ENCODE measurements around the gene SOWAHD.
"Not testable (repeated sequence)": the region's sequence is repeated elsewhere in the genome, so short reads cannot be mapped to it uniquely, and the experiment has no call there.

The SOWAHD gene

GRCh38 chrX:119745283-119745848 is 13.0 kb upstream of the SOWAHD start:
- no peak for TF ChIP-seq EZH2phosphoT487 (conservative IDR thresholded peaks at IDR 0.05; ENCODE audit: low read length)
- Histone ChIP-seq H3K9ac (ENCODE audit: low read length) (no peak overlapping the region), H3K9me3 (ENCODE audit: insufficient read depth, low read length) (no peaks in the 10 kb centered on the region), H3K9me2 (replicated peaks; ENCODE audit: insufficient read depth, low read length) (no peaks in the 10 kb centered on the region), H3K4me2 (ENCODE audit: low read depth, low read length, poor library complexity, severe bottlenecking) (no peak overlapping the region), H3K4me3 (ENCODE audit: insufficient read depth, low read length, poor library complexity, severe bottlenecking) (no peak overlapping the region), H3K36me3 (ENCODE audit: low read length) (no peaks in the 10 kb centered on the region), H3K27me3 (ENCODE audit: low read length) (no peaks in the 10 kb centered on the region), H4K20me1 (ENCODE audit: low read depth, low read length) (no peaks in the 10 kb centered on the region), H2AFZ (ENCODE audit: low read depth, low read length, severe bottlenecking) (no peak overlapping the region), H3K27ac (ENCODE audit: low read depth, low read length) (no peak overlapping the region), H3K79me2 (ENCODE audit: insufficient read depth, low read length) (no peaks in the 10 kb centered on the region), H3F3A (ENCODE audit: insufficient read depth) (no peaks in the 10 kb centered on the region)

DNA sequence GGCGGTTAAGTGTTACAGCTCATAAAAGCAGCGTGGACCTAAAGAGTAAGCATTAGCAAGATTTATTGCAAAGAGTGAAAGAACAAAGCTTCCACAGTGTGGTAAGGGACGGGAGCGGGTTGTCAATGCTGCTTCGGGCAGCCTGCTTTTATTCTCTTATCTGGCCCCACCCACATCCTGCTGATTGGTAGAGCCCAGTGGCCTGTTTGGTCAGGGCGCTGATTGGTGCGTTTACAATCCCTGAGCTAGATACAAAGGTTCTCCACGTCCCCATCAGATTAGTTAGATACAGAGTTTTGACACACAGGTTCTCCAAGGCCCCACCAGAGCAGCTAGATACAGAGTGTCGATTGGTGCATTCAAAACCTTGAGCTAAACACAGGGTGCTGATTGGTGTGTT is 8.3 kb upstream of the SOWAHD start:
- H3K9me2 ChIP-seq (replicated peaks; ENCODE audit: insufficient read depth, low read length); H3K4me3 ChIP-seq (ENCODE audit: insufficient read depth, low read length, poor library complexity, severe bottlenecking); H3K27ac ChIP-seq (ENCODE audit: low read depth, low read length); H3K4me2 ChIP-seq (ENCODE audit: low read depth, low read length, poor library complexity, severe bottlenecking); H3K9me3 ChIP-seq (ENCODE audit: insufficient read depth, low read length); H3F3A ChIP-seq (ENCODE audit: insufficient read depth); H3K27me3 ChIP-seq (ENCODE audit: low read length); H2AFZ ChIP-seq (ENCODE audit: low read depth, low read length, severe bottlenecking); H3K9ac ChIP-seq (ENCODE audit: low read length); H3K79me2 ChIP-seq (ENCODE audit: insufficient read depth, low read length); H3K36me3 ChIP-seq (ENCODE audit: low read length); H4K20me1 ChIP-seq (ENCODE audit: low read depth, low read length): not testable (repeated sequence)

- not testable (repeated sequence) for H3K27ac ChIP-seq (ENCODE audit: low read depth, low read length); H3K9me3 ChIP-seq (ENCODE audit: insufficient read depth, low read length); H3K4me2 ChIP-seq (ENCODE audit: low read depth, low read length, poor library complexity, severe bottlenecking); H3K79me2 ChIP-seq (ENCODE audit: insufficient read depth, low read length); H3F3A ChIP-seq (ENCODE audit: insufficient read depth); H2AFZ ChIP-seq (ENCODE audit: low read depth, low read length, severe bottlenecking); H3K9ac ChIP-seq (ENCODE audit: low read length); H3K27me3 ChIP-seq (ENCODE audit: low read length); H3K9me2 ChIP-seq (replicated peaks; ENCODE audit: insufficient read depth, low read length); H3K36me3 ChIP-seq (ENCODE audit: low read length); H3K4me3 ChIP-seq (ENCODE audit: insufficient read depth, low read length, poor library complexity, severe bottlenecking); H4K20me1 ChIP-seq (ENCODE audit: low read depth, low read length)
These were observed 7.6 kb upstream of the SOWAHD start for GRCh38 chrX:119750751-119751150.

- Histone ChIP-seq H3K79me2 (ENCODE audit: insufficient read depth, low read length) (no peaks in the 10 kb centered on the region), H3K9me3 (ENCODE audit: insufficient read depth, low read length) (no peaks in the 10 kb centered on the region), H3K9me2 (replicated peaks; ENCODE audit: insufficient read depth, low read length) (no peaks in the 10 kb centered on the region), H3K9ac (ENCODE audit: low read length) (no peak overlapping the region), H4K20me1 (ENCODE audit: low read depth, low read length) (no peaks in the 10 kb centered on the region), H3K4me2 (ENCODE audit: low read depth, low read length, poor library complexity, severe bottlenecking) (no peak overlapping the region), H3K4me3 (ENCODE audit: insufficient read depth, low read length, poor library complexity, severe bottlenecking) (no peak overlapping the region), H3K27me3 (ENCODE audit: low read length) (no peaks in the 10 kb centered on the region), H3K36me3 (ENCODE audit: low read length) (no peaks in the 10 kb centered on the region), H2AFZ (ENCODE audit: low read depth, low read length, severe bottlenecking) (no peak overlapping the region), H3F3A (ENCODE audit: insufficient read depth) (peaks cover 30% of the 10 kb centered on the region), H3K27ac (ENCODE audit: low read depth, low read length) (no peak overlapping the region)
- TF ChIP-seq CTCF (IDR thresholded peaks at IDR 0.05; ENCODE audit: insufficient read depth, low read length, poor library complexity, severe bottlenecking) (no peak), EZH2phosphoT487 (conservative IDR thresholded peaks at IDR 0.05; ENCODE audit: low read length) (no peak)
These were observed 5.4 kb upstream of the SOWAHD start for GRCh38 chrX:119753001-119753400.

DNA sequence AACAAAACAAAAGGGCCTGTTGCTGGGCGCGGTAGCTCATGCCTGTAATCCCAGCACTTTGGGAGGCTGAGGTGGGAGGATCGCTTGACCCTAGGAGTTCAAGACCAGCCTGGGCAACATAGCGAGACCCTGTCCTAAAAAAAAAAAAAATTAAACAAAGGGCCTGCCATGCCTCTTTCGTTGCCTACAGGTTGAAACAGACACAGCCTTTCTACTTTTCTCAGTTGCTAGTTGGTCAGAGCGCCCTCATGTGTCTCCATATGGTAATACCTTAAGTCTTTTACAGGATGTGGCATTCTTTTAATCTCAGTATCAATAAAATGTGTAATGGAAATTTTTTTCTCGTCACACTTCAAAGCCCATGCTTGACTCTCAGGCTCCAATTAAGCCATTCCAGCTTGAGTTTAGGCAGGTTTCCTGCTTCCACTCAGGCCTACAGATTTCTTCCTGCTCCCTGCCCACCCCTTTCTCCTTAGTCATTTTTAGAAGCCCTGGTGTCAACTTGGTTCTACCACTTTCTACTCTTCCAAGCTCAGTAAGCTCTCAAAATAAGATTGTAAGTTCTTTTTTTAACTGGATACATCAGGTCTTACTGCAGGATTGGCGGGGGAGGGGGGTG is 4.6 kb upstream of the SOWAHD start:
- H3F3A ChIP-seq (ENCODE audit: insufficient read depth): peaks cover 30% of the 10 kb centered on the region
- H3K27ac ChIP-seq (ENCODE audit: low read depth, low read length): peak overlapping the region; percentile 100
- no peak overlapping the region for H3K9ac ChIP-seq (ENCODE audit: low read length)
- H4K20me1 ChIP-seq (ENCODE audit: low read depth, low read length): no peaks in the 10 kb centered on the region
- no peaks in the 10 kb centered on the region for H3K79me2 ChIP-seq (ENCODE audit: insufficient read depth, low read length)
- TF ChIP-seq CTCF (IDR thresholded peaks at IDR 0.05; ENCODE audit: insufficient read depth, low read length, poor library complexity, severe bottlenecking) (peak; percentile 23), EZH2phosphoT487 (conservative IDR thresholded peaks at IDR 0.05; ENCODE audit: low read length) (no peak)
- no peaks in the 10 kb centered on the region for H3K27me3 ChIP-seq (ENCODE audit: low read length)
- H2AFZ ChIP-seq (ENCODE audit: low read depth, low read length, severe bottlenecking): no peak overlapping the region
- no peak overlapping the region for H3K4me2 ChIP-seq (ENCODE audit: low read depth, low read length, poor library complexity, severe bottlenecking)
- no peaks in the 10 kb centered on the region for H3K36me3 ChIP-seq (ENCODE audit: low read length)
- H3K4me3 ChIP-seq (ENCODE audit: insufficient read depth, low read length, poor library complexity, severe bottlenecking): no peak overlapping the region
- no peaks in the 10 kb centered on the region for H3K9me3 ChIP-seq (ENCODE audit: insufficient read depth, low read length)
- H3K9me2 ChIP-seq (replicated peaks; ENCODE audit: insufficient read depth, low read length): no peaks in the 10 kb centered on the region
